ENCODE data around the gene FIZ1. TPM values are rescaled to one million over a fixed set of nuclear protein-coding genes. Genes with fewer than 3 reads are reported as not detected.

The FIZ1 gene
- total RNA-seq, 4 donors from 2014 or later: 4.7 to 11.2 (median 9.9) TPM

GRCh38 chr19:55623130-55623529, 23.8 kb upstream of the FIZ1 start:
- H3K9me3 ChIP-seq: no peaks in the 10 kb centered on the region
- 97 to 98% methylated on average over 7 of the region's 7 CpGs for WGBS, 2 donors (ENCODE audit: low coverage in 1 of 2)
- peak overlapping the region in 3 of 4 donors; percentile 95 to 100 (median 95) for H3K27ac ChIP-seq
- peaks cover 0 to 34% (median 0%) of the 10 kb centered on the region in 3 donors for H3K4me1 ChIP-seq
- ATAC-seq: no peak
- TF ChIP-seq CTCF (IDR thresholded peaks at IDR 0.05) (no peak), POLR2A (IDR thresholded peaks at IDR 0.05) (no peak), POLR2AphosphoS5 (IDR thresholded peaks at IDR 0.05) (no peak), EP300 (IDR thresholded peaks at IDR 0.05) (no peak)
- H3K27me3 ChIP-seq: no peaks in the 10 kb centered on the region
- H3K36me3 ChIP-seq: peaks cover 0 to 25% of the 10 kb centered on the region in 2 donors
- no peak overlapping the region for H3K4me3 ChIP-seq

GRCh38 chr19:55622242-55622969, 23.1 kb upstream of the FIZ1 start:
- H3K4me3 ChIP-seq: no peak overlapping the region
- peaks cover 0 to 34% (median 0%) of the 10 kb centered on the region in 3 donors for H3K4me1 ChIP-seq
- H3K27ac ChIP-seq: no peak overlapping the region
- 87 to 92% methylated on average over 7 to 10 of the region's 40 CpGs for WGBS, 2 donors (ENCODE audit: low coverage in 1 of 2)
- peaks cover 0 to 32% of the 10 kb centered on the region in 2 donors for H3K36me3 ChIP-seq
- no peak for ATAC-seq
- H3K9me3 ChIP-seq: no peaks in the 10 kb centered on the region
- no peaks in the 10 kb centered on the region for H3K27me3 ChIP-seq
- TF ChIP-seq POLR2AphosphoS5 (IDR thresholded peaks at IDR 0.05) (no peak), CTCF (IDR thresholded peaks at IDR 0.05) (no peak)

- H3K4me3 ChIP-seq: no peak overlapping the region
- WGBS, 2 donors (ENCODE audit: low coverage in 1 of 2): no CpG with 5 or more reads among the region's 55 CpGs
- H3K9me3 ChIP-seq: no peaks in the 10 kb centered on the region
- TF ChIP-seq POLR2A (IDR thresholded peaks at IDR 0.05): no peak
- TF ChIP-seq CTCF (IDR thresholded peaks at IDR 0.05): no peak
- TF ChIP-seq POLR2AphosphoS5 (IDR thresholded peaks at IDR 0.05): no peak
- no peak for TF ChIP-seq EP300 (IDR thresholded peaks at IDR 0.05)
- peaks cover 0 to 38% of the 10 kb centered on the region in 2 donors for H3K36me3 ChIP-seq
- no peak for ATAC-seq
- H3K4me1 ChIP-seq: peaks cover 0 to 34% (median 0%) of the 10 kb centered on the region in 3 donors
- no peak overlapping the region for H3K27ac ChIP-seq
- no peaks in the 10 kb centered on the region for H3K27me3 ChIP-seq
These were observed 22.4 kb upstream of the FIZ1 start for GRCh38 chr19:55621673-55622231.

- no peak for TF ChIP-seq CTCF (IDR thresholded peaks at IDR 0.05)
- TF ChIP-seq EP300 (IDR thresholded peaks at IDR 0.05): no peak
- TF ChIP-seq POLR2AphosphoS5 (IDR thresholded peaks at IDR 0.05): no peak
- no peak for TF ChIP-seq POLR2A (IDR thresholded peaks at IDR 0.05)
- ATAC-seq: no peak
- Histone ChIP-seq H3K4me1 (peaks cover 0 to 34% (median 0%) of the 10 kb centered on the region in 3 donors), H3K4me3 (no peak overlapping the region), H3K27ac (no peak overlapping the region), H3K27me3 (no peaks in the 10 kb centered on the region), H3K9me3 (no peaks in the 10 kb centered on the region), H3K36me3 (peaks cover 0 to 43% of the 10 kb centered on the region in 2 donors)
- no CpG with 5 or more reads among the region's 9 CpGs for WGBS, 2 donors (ENCODE audit: low coverage in 1 of 2)
These were observed 21.9 kb upstream of the FIZ1 start for GRCh38 chr19:55621205-55621672.
